Loucy (cell line): ENCODE results near the gene PSMF1.

ENCODE experiments used
- H2AFZ ChIP-seq: fragments of 200-600 bp; sonication (generic); 2 replicates; pipeline ENCODE4 v1.6.0; 2016; ENCODE audit warnings: antibody characterized with exemption, mild to moderate bottlenecking, low read length, moderate library complexity
- H3F3A ChIP-seq: fragments of 200-600 bp; 2 replicates; pipeline ENCODE4 v1.6.0; 2016; ENCODE audit warnings: antibody characterized with exemption, low read depth, mild to moderate bottlenecking
- H3K27me3 ChIP-seq: fragments of 200-600 bp; sonication (generic); 2 replicates; pipeline ENCODE4 v1.6.1; 2014; ENCODE audit warnings: low read length, mild to moderate bottlenecking; ENCODE audit not compliant: insufficient read depth, poor library complexity, severe bottlenecking
- H3K36me3 ChIP-seq: fragments of 200-600 bp; sonication (generic); 2 replicates; pipeline ENCODE4 v1.6.1; 2016; ENCODE audit warnings: low read length; ENCODE audit not compliant: insufficient read depth
- H3K4me1 ChIP-seq: fragments of 200-600 bp; sonication (generic); 2 replicates; pipeline ENCODE4 v1.5.1; 2014; ENCODE audit warnings: low read length, mild to moderate bottlenecking; ENCODE audit not compliant: insufficient read depth, poor library complexity, severe bottlenecking
- H3K4me2 ChIP-seq: fragments of 200-600 bp; sonication (generic); 2 replicates; pipeline ENCODE4 v1.6.0; 2014; ENCODE audit warnings: antibody characterized with exemption, low read length, low read depth, mild to moderate bottlenecking; ENCODE audit not compliant: poor library complexity, severe bottlenecking
- H3K4me3 ChIP-seq: fragments of 200-600 bp; sonication (generic); 2 replicates; pipeline ENCODE4 v1.5.1; 2014; ENCODE audit warnings: low read length, mild to moderate bottlenecking, mixed read lengths; ENCODE audit not compliant: poor library complexity, severe bottlenecking
- H3K79me2 ChIP-seq: fragments of 200-600 bp; sonication (generic); 2 replicates; pipeline ENCODE4 v1.6.1; 2014; ENCODE audit warnings: low read length; ENCODE audit not compliant: insufficient read depth
- H3K9ac ChIP-seq: fragments of 200-600 bp; sonication (generic); 2 replicates; pipeline ENCODE4 v1.6.0; 2014; ENCODE audit warnings: mild to moderate bottlenecking, low read depth, low read length, moderate library complexity; ENCODE audit not compliant: poor library complexity, severe bottlenecking
- H3K9me2 ChIP-seq: fragments of 200-600 bp; sonication (generic); replicated peaks from 2 replicates; pipeline ENCODE4 v1.6.1; 2016; ENCODE audit warnings: low read depth, low read length, mixed read lengths
- H3K9me3 ChIP-seq: fragments of 200-600 bp; sonication (generic); 2 replicates; pipeline ENCODE4 v1.6.1; 2014; ENCODE audit warnings: mild to moderate bottlenecking, antibody characterized with exemption, low read length, low read depth; ENCODE audit not compliant: insufficient read depth
- H4K20me1 ChIP-seq: fragments of 200-600 bp; sonication (generic); 2 replicates; pipeline ENCODE4 v1.6.0; 2014; ENCODE audit warnings: antibody characterized with exemption, low read length, mild to moderate bottlenecking; ENCODE audit not compliant: insufficient read depth, poor library complexity, severe bottlenecking
- CTCF ChIP-seq: fragments of 200-600 bp; sonication (generic); conservative IDR thresholded peaks from 2 replicates; pipeline ENCODE4 v1.5.1; 2014; ENCODE audit warnings: mild to moderate bottlenecking, antibody characterized with exemption, low read length
- EZH2phosphoT487 ChIP-seq: fragments of 200-600 bp; IDR thresholded peaks from 2 replicates; pipeline ENCODE4 v1.6.1; 2018; ENCODE audit warnings: antibody characterized with exemption, mild to moderate bottlenecking, moderate library complexity, borderline replicate concordance

The PSMF1 gene

GRCh38 chr20:1183153-1183552, 64.8 kb downstream of the PSMF1 start:
- no peak overlapping the region for H2AFZ ChIP-seq
- H3K4me2 ChIP-seq: no peak overlapping the region
- H3K9me2 ChIP-seq: no peaks in the 10 kb centered on the region
- no peak for TF ChIP-seq EZH2phosphoT487
- no peak for TF ChIP-seq CTCF
- H3K27me3 ChIP-seq: no peaks in the 10 kb centered on the region
- H3K4me1 ChIP-seq: no peaks in the 10 kb centered on the region
- H3K79me2 ChIP-seq: no peaks in the 10 kb centered on the region
- no peaks in the 10 kb centered on the region for H3K36me3 ChIP-seq
- no peak overlapping the region for H3K9ac ChIP-seq
- no peaks in the 10 kb centered on the region for H3F3A ChIP-seq
- H4K20me1 ChIP-seq: no peaks in the 10 kb centered on the region
- no peak overlapping the region for H3K4me3 ChIP-seq
- H3K9me3 ChIP-seq: no peaks in the 10 kb centered on the region

GRCh38 chr20:1184260-1184637, 65.8 kb downstream of the PSMF1 start:
- no peaks in the 10 kb centered on the region for H4K20me1 ChIP-seq
- no peaks in the 10 kb centered on the region for H3K36me3 ChIP-seq
- no peak overlapping the region for H3K9ac ChIP-seq
- no peak overlapping the region for H3K4me2 ChIP-seq
- TF ChIP-seq CTCF: no peak
- TF ChIP-seq EZH2phosphoT487: no peak
- H3K9me2 ChIP-seq: no peaks in the 10 kb centered on the region
- H3K79me2 ChIP-seq: no peaks in the 10 kb centered on the region
- H3K4me1 ChIP-seq: no peaks in the 10 kb centered on the region
- H2AFZ ChIP-seq: no peak overlapping the region
- H3K4me3 ChIP-seq: no peak overlapping the region
- no peaks in the 10 kb centered on the region for H3K9me3 ChIP-seq
- no peaks in the 10 kb centered on the region for H3K27me3 ChIP-seq
- H3F3A ChIP-seq: no peaks in the 10 kb centered on the region

GRCh38 chr20:1184638-1185315, 66.4 kb downstream of the PSMF1 start, which contains the start of gene TMEM74B:
TMEM74B (minus strand) TSS chr20:1184981; CDS start chr20:1183801, 1,180 bp downstream.
- Histone ChIP-seq H3K9me2 (no peaks in the 10 kb centered on the region), H4K20me1 (no peaks in the 10 kb centered on the region), H3K4me1 (no peaks in the 10 kb centered on the region), H3K9ac (no peak within 1 kb of the TSS), H3K79me2 (no peaks in the 10 kb centered on the region), H3K9me3 (no peaks in the 10 kb centered on the region), H3K27me3 (no peaks in the 10 kb centered on the region), H3K4me3 (no peak within 1 kb of the TSS), H3K4me2 (no peak within 1 kb of the TSS), H2AFZ (no peak within 1 kb of the TSS), H3K36me3 (no peaks in the 10 kb centered on the region), H3F3A (no peaks in the 10 kb centered on the region)
- no peak for TF ChIP-seq EZH2phosphoT487

- H3K27me3 ChIP-seq: no peaks in the 10 kb centered on the region
- H3K9me3 ChIP-seq: no peaks in the 10 kb centered on the region
- H4K20me1 ChIP-seq: no peaks in the 10 kb centered on the region
- no peaks in the 10 kb centered on the region for H3K79me2 ChIP-seq
- no peak overlapping the region for H2AFZ ChIP-seq
- H3K4me2 ChIP-seq: no peak overlapping the region
- H3F3A ChIP-seq: no peaks in the 10 kb centered on the region
- H3K9me2 ChIP-seq: no peaks in the 10 kb centered on the region
- H3K4me3 ChIP-seq: no peak overlapping the region
- H3K4me1 ChIP-seq: no peaks in the 10 kb centered on the region
- no peaks in the 10 kb centered on the region for H3K36me3 ChIP-seq
- no peak for TF ChIP-seq CTCF
- TF ChIP-seq EZH2phosphoT487: no peak
- no peak overlapping the region for H3K9ac ChIP-seq
These were observed 66.9 kb downstream of the PSMF1 start for GRCh38 chr20:1185316-1185741.
